Activated CD8-positive, alpha-beta T cell treated with anti-CD3 and anti-CD28 coated beads, Interleukin-2, amount 10 ng/mL, durations not matched to agents 7 days and 5 days (primary cell): Measurements from ENCODE around the gene ZFP42. TPM values are rescaled to one million over a fixed set of nuclear protein-coding genes. Genes with fewer than 3 reads are reported as not detected.

Experiments used
- total RNA-seq, 2 experiments: library from RNA; stranded (reverse); gene quantifications; one replicate each; pipeline ENCODE4 v1.2.3, GENCODE V29; 2021

ZFP42 gene
- total RNA-seq, 2 experiments from 2014 or later, result not detected

Other genes starting within 250 kb of the ZFP42 start
- not detected for gene TRIML2, start 113.8 kb downstream of the ZFP42 start, total RNA-seq
- not detected for gene TRIML1, start 143.7 kb downstream of the ZFP42 start, total RNA-seq